Calu3 (cell line): ENCODE results near the gene AAMP. TPM values are rescaled to one million over a fixed set of nuclear protein-coding genes. Genes with fewer than 3 reads are reported as not detected.

ENCODE experiments used
- BruUV-seq: library from RNA; stranded (reverse); fragments of 400-500 nt; replicated peaks from 2 replicates; lab custom pipeline; 2021; lab: Mats Ljungman, UMichigan
- CTCF ChIA-PET: fragments of 300-600 bp; sonication (Branson Sonifier 250); formaldehyde crosslinking; loops from one replicate; lab custom pipeline; 2022; ENCODE audit warnings: antibody characterized with exemption; lab: Charles Lee
- DNase-seq: peaks from one replicate; pipeline ENCODE4 v3.0.0; 2022
- H3K27ac Mint-ChIP-seq: one replicate; pipeline ENCODE4 v1.8.0; 2022; ENCODE audit warnings: mixed read lengths; ENCODE audit not compliant: unreplicated experiment
- H3K27me3 Mint-ChIP-seq: one replicate; pipeline ENCODE4 v1.8.0; 2022; ENCODE audit warnings: mixed read lengths; ENCODE audit not compliant: unreplicated experiment
- H3K36me3 Mint-ChIP-seq: one replicate; pipeline ENCODE4 v1.8.0; 2022; ENCODE audit warnings: mild to moderate bottlenecking, moderate library complexity, mixed read lengths; ENCODE audit not compliant: insufficient read depth, unreplicated experiment
- H3K4me1 Mint-ChIP-seq: one replicate; pipeline ENCODE4 v1.8.0; 2022; ENCODE audit warnings: mild to moderate bottlenecking, low read depth, mixed read lengths; ENCODE audit not compliant: unreplicated experiment
- H3K4me3 Mint-ChIP-seq: one replicate; pipeline ENCODE4 v1.8.0; 2022; ENCODE audit warnings: mild to moderate bottlenecking, low read depth, moderate library complexity, mixed read lengths; ENCODE audit not compliant: unreplicated experiment
- H3K9me3 Mint-ChIP-seq: one replicate; pipeline ENCODE4 v1.8.0; 2022; ENCODE audit warnings: low read depth, mixed read lengths; ENCODE audit not compliant: unreplicated experiment
- intact Hi-C: fragments of 100-400 bp; cut with micrococcal nuclease; formaldehyde crosslinking; loops from one replicate; pipeline ENCODE4 v1.10.0; 2022; ENCODE audit not compliant: unreplicated experiment
- total RNA-seq: library from RNA; stranded (reverse); gene quantifications from 2 replicates; pipeline ENCODE4 v1.2.3, GENCODE V29; 2022
- TF ChIP-seq, protein P1 (sequence below): fragments of 200-600 bp; IDR thresholded peaks from one replicate; pipeline ENCODE4 v1.8.0; 2022; ENCODE audit warnings: antibody characterized with exemption; ENCODE audit not compliant: unreplicated experiment

Gene AAMP
- total RNA-seq, 1 experiment from 2014 or later: 102 TPM

- peak within 1 kb of the TSS; percentile 44 for H3K27ac Mint-ChIP-seq
Observed at GRCh38 chr2:218260742-218261422, 9.1 kb downstream of the AAMP start, which contains the start of gene GPBAR1. Gene GPBAR1 (plus strand): TSS chr2:218261015. CDS start chr2:218262725, 1,710 bp downstream.

GRCh38 chr2:218260166-218260565 is 9.8 kb downstream of the AAMP start:
- CTCF ChIA-PET: interaction anchor here (0.6 to 0.7 kb wide), 4 partner anchors 38 to 150 kb away, joined by 3 to 9 read pairs (median 4); no protein-coding TSS in a partner anchor
- DNase-seq: no peak
- Mint-ChIP-seq H3K4me1 (peaks cover 19% of the 10 kb centered on the region), H3K4me3 (no peak overlapping the region), H3K36me3 (peaks cover 58% of the 10 kb centered on the region), H3K27me3 (no peaks in the 10 kb centered on the region), H3K27ac (peak overlapping the region; percentile 44), H3K9me3 (no peaks in the 10 kb centered on the region)
- BruUV-seq: no TSS peak
- TF ChIP-seq, protein P1, sequence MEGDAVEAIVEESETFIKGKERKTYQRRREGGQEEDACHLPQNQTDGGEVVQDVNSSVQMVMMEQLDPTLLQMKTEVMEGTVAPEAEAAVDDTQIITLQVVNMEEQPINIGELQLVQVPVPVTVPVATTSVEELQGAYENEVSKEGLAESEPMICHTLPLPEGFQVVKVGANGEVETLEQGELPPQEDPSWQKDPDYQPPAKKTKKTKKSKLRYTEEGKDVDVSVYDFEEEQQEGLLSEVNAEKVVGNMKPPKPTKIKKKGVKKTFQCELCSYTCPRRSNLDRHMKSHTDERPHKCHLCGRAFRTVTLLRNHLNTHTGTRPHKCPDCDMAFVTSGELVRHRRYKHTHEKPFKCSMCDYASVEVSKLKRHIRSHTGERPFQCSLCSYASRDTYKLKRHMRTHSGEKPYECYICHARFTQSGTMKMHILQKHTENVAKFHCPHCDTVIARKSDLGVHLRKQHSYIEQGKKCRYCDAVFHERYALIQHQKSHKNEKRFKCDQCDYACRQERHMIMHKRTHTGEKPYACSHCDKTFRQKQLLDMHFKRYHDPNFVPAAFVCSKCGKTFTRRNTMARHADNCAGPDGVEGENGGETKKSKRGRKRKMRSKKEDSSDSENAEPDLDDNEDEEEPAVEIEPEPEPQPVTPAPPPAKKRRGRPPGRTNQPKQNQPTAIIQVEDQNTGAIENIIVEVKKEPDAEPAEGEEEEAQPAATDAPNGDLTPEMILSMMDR: no peak
- intact Hi-C loops: loop anchor here (5.0 kb wide), 1 partner anchor 73 kb away; no protein-coding TSS in a partner anchor

More at GRCh38 chr2:218260742-218261422, 9.1 kb downstream of the AAMP start, which contains the start of gene GPBAR1:
- CTCF ChIA-PET: interaction anchor here (0.6 to 1.0 kb wide), 5 partner anchors 39 to 151 kb away, joined by 3 to 9 read pairs (median 5); partner anchors contain the start of gene ARPC2
- no TSS peak for BruUV-seq
- DNase-seq: peak; percentile 78
- H3K36me3 Mint-ChIP-seq: peaks cover 58% of the 10 kb centered on the region
- no peaks in the 10 kb centered on the region for H3K27me3 Mint-ChIP-seq
- no peaks in the 10 kb centered on the region for H3K9me3 Mint-ChIP-seq
- H3K4me1 Mint-ChIP-seq: peaks cover 19% of the 10 kb centered on the region
- TF ChIP-seq, protein P1: no peak
- intact Hi-C loops: loop anchor here (5.0 kb wide), 1 partner anchor 74 kb away; no protein-coding TSS in a partner anchor
- no peak within 1 kb of the TSS for H3K4me3 Mint-ChIP-seq

- intact Hi-C loops: no loop called here
- TF ChIP-seq, protein P1: no peak
- H3K27me3 Mint-ChIP-seq: no peaks in the 10 kb centered on the region
- H3K27ac Mint-ChIP-seq: peak overlapping the region; percentile 5
- no TSS peak for BruUV-seq
- no peak overlapping the region for H3K4me3 Mint-ChIP-seq
- H3K9me3 Mint-ChIP-seq: no peaks in the 10 kb centered on the region
- no peak for DNase-seq
- peaks cover 19% of the 10 kb centered on the region for H3K4me1 Mint-ChIP-seq
- CTCF ChIA-PET: no interaction called here
- H3K36me3 Mint-ChIP-seq: peaks cover 66% of the 10 kb centered on the region
Observed at GRCh38 chr2:218259099-218259961, 10.6 kb downstream of the AAMP start.

DNA sequence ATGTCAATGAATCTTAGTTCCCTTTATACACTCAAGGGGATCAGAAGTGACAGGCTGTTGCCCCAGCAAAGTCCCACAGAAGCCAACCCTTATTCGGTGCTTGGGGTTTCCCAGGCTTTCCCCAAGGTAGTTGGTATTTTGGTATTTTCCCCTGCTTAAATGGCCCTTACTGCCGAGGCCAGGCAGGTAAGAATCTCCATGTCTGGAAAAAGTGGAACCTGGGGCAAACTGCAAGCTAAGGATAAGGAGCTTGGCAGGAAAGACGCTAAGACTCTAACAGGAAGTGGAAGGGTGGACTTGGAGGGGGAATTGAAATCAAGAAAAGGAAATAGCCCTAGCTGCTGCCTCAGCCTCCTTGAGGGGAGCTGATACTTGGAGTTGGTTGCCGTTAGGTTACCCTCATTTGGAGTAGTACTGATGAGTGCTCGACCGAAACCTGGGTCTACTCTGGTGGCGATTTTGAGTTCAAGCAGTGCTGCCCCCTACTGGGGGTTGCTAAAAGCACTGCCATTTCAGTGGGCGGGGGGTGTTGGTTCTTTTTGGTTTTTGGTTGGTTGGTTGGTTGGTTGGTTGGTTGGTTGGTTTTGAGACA is 12.5 kb downstream of the AAMP start:
- peak; percentile 25 for DNase-seq
- H3K4me1 Mint-ChIP-seq: peaks cover 19% of the 10 kb centered on the region
- TF ChIP-seq, protein P1: peak; percentile 75
- H3K27ac Mint-ChIP-seq: no peak overlapping the region
- intact Hi-C loops: no loop called here
- H3K9me3 Mint-ChIP-seq: no peaks in the 10 kb centered on the region
- no peak overlapping the region for H3K4me3 Mint-ChIP-seq
- no TSS peak for BruUV-seq
- peaks cover 68% of the 10 kb centered on the region for H3K36me3 Mint-ChIP-seq
- CTCF ChIA-PET: interaction anchor here (0.7 to 1.1 kb wide), 2 partner anchors 27 to 99 kb away, joined by 3 read pairs; partner anchors contain the start of gene CATIP
- no peaks in the 10 kb centered on the region for H3K27me3 Mint-ChIP-seq
